AG04449 (cell line): ENCODE measurements around the gene FBXO46.

Experiments
- CTCF ChIA-PET: fragments of 350-600 bp; formaldehyde crosslinking; extraction: SDS; loops from one replicate; lab custom pipeline; 2021; ENCODE audit warnings: antibody characterized with exemption; lab: Yijun Ruan, JAX
- POLR2A ChIA-PET: fragments of 400-600, 350-600 bp; formaldehyde crosslinking; extraction: SDS; loops from one replicate; lab custom pipeline; 2020; ENCODE audit warnings: antibody characterized with exemption, inconsistent platforms; lab: Yijun Ruan, JAX
- DNase-seq: peaks from one replicate; pipeline ENCODE4 v3.0.0-alpha.2; 2010; ENCODE audit warnings: low read depth, low spot score
- H3K4me3 ChIP-seq: 2 replicates; pipeline ENCODE4 v1.5.1; 2011; ENCODE audit warnings: low read depth, mild to moderate bottlenecking, control low read depth, low read length
- TF ChIP-seq, protein P1 (sequence below): IDR thresholded peaks from one replicate; pipeline ENCODE4 v1.5.1; 2011; ENCODE audit warnings: mild to moderate bottlenecking, moderate library complexity, low read length, control low read depth, inconsistent platforms; ENCODE audit not compliant: insufficient read depth; ENCODE audit errors: missing control alignments

The FBXO46 gene, protein sequence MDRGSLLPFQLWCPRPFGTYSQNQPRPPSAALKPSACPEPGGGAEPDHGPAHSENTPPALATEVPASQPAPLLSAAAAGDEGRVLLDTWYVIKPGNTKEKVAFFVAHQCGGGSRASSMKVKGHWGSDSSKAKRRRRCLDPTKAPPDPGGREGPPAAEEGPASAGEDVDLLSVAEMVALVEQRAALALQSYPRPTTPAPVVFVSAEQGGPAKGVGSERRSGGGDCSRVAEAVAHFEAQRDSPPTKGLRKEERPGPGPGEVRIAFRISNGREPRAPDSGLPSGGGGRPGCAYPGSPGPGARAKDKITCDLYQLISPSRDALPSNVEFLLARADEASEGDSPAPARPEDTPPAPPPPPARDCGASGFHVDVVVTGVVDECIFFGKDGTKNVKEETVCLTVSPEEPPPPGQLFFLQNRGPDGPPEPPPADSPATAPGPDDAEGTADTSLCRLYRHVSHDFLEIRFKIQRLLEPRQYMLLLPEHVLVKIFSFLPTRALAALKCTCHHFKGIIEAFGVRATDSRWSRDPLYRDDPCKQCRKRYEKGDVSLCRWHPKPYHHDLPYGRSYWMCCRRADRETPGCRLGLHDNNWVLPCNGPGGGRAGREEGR

DNA sequence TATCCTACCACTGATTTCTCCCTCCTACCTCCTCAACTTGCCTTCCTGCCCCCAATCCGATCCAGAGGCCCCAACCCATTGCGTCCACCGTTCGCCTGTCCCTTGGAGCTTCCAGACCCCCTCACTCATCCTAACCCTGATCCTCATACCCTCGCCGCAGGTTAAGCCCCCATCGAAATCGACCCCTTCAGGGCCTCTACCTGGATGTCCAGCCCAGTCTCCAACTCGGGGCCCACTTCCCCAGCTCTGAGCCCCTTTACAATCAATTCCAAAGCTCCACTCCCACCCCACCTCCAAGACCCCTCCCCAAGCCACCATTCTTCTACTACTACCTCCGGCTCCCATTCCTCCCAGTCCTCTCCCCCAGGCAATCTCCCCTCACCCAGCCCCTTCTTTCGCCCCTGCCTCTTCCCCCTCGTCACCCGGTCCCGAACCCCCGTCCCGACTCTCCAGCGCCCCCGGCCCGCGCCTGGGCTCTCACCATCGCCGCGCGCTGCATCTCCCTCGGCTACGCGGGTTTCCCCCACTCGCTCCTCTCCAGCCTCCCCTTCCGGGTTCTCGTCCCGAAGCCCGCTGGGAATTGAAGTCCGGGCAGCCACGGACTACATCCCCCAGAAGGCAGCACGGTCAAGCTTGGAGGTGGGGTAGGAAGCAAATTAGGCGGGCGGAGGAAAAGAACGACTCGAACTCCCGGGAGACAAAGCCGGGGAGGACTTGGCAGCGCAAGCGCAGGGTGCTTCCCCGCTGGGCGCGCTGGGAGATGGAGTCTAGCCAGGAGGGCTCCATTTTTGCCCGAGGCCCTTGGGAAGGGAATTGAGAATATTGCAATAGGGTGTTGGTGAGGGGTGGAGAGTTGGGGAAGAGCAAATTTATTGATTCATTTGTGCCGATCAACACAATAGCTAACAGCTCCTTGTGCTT lies at the start of gene FBXO46:
FBXO46 (minus strand) TSS at position 529 of the 921 bp plus-strand sequence. CDS start 17,401 bp downstream, outside the sequence.
- ChIA-PET POLR2A (interaction anchor here (0.6 to 1.4 kb wide), 7 partner anchors 10 to 65 kb away, joined by 3 to 11 read pairs (median 4); partner anchors contain the start of genes QPCTL, SIX5 and SNRPD2), CTCF (interaction anchor here (1.1 to 2.7 kb wide), 8 partner anchors 14 to 245 kb away, joined by 3 to 19 read pairs (median 6); partner anchors contain the start of genes QPCTL, SIX5 and SNRPD2)
- H3K4me3 ChIP-seq: peak within 1 kb of the TSS; percentile 88
- peak; percentile 90 for DNase-seq
- TF ChIP-seq, protein P1, sequence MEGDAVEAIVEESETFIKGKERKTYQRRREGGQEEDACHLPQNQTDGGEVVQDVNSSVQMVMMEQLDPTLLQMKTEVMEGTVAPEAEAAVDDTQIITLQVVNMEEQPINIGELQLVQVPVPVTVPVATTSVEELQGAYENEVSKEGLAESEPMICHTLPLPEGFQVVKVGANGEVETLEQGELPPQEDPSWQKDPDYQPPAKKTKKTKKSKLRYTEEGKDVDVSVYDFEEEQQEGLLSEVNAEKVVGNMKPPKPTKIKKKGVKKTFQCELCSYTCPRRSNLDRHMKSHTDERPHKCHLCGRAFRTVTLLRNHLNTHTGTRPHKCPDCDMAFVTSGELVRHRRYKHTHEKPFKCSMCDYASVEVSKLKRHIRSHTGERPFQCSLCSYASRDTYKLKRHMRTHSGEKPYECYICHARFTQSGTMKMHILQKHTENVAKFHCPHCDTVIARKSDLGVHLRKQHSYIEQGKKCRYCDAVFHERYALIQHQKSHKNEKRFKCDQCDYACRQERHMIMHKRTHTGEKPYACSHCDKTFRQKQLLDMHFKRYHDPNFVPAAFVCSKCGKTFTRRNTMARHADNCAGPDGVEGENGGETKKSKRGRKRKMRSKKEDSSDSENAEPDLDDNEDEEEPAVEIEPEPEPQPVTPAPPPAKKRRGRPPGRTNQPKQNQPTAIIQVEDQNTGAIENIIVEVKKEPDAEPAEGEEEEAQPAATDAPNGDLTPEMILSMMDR: peak; percentile 43

DNA sequence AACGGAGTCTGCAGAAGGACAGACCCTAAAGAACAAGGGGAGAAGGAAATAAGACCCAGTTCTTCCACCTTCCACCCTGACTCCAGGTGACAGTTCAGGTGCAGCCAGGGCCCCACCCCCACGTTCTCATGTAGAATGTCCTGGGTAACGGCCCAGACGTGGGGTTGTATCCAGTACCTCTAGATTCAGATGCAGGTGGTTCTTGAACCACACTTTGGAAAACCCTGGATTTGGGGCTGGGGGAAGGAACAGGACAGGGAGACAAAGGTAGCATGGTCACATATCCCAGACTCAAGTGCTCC lies 49.4 kb upstream of the FBXO46 start:
- CTCF ChIA-PET: interaction anchor here (1.2 to 2.7 kb wide), 3 partner anchors 10 to 37 kb away, joined by 3 to 17 read pairs (median 3); partner anchors contain the start of gene SIX5
- POLR2A ChIA-PET: interaction anchor here (3.4 kb wide), 1 partner anchor 10 kb away, joined by 65 read pairs; the partner anchor contains the start of gene SIX5
- TF ChIP-seq, protein P1: no peak
- peak overlapping the region; percentile 23 for H3K4me3 ChIP-seq
- DNase-seq: no peak

DNA sequence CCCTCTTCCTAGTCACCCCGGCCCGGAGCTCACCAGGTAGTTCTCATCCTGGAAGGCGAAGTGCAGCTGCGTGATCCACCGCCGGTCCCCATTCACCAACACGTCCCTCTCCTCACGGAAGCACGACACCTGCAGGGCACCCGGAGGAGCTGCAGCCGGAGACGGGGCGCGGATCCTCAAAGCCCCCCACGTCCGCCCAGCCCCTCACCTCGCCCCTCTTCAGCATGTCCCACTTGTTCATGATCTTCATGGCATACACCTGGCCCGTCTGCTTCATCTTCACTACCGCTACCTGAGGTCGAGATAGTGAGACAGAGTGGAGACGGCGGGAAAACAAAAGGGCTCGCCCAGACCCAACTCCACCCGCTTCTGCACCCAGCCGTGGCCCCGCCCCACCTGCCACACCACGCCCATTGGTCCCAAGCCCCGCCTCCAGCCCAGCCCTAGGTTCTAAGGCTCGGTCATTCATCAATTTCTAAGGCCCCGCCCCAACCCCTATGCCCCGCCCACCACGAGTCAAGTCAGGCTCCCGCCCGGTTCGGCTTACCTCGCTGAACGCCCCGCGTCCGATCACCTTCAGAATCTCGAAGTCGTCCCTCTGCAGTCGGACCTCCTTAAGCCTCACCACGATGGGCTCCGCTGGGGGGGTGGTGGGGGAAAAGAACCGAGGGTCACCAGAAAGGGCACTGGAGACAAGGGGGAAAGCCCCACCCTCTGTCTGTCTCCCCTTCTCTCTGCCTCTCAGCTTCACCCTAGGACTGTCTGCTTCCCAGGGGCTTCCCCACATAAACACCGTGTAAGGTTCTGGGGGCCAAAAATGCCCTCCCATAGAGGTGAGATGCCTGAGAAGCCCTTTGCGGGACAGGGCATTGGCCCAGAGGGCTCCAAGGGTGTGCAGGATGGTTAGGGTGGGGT lies 48.8 kb upstream of the FBXO46 start:
- peak overlapping the region; percentile 23 for H3K4me3 ChIP-seq
- ChIA-PET CTCF (interaction anchor here (1.0 to 2.7 kb wide), 5 partner anchors 10 to 21 kb away, joined by 3 to 17 read pairs (median 4); partner anchors contain the start of gene SIX5), POLR2A (interaction anchor here (0.9 kb wide), 1 partner anchor 9 kb away, joined by 5 read pairs; no protein-coding TSS in a partner anchor)
- no peak for DNase-seq
- TF ChIP-seq, protein P1: peak; percentile 40

DNA sequence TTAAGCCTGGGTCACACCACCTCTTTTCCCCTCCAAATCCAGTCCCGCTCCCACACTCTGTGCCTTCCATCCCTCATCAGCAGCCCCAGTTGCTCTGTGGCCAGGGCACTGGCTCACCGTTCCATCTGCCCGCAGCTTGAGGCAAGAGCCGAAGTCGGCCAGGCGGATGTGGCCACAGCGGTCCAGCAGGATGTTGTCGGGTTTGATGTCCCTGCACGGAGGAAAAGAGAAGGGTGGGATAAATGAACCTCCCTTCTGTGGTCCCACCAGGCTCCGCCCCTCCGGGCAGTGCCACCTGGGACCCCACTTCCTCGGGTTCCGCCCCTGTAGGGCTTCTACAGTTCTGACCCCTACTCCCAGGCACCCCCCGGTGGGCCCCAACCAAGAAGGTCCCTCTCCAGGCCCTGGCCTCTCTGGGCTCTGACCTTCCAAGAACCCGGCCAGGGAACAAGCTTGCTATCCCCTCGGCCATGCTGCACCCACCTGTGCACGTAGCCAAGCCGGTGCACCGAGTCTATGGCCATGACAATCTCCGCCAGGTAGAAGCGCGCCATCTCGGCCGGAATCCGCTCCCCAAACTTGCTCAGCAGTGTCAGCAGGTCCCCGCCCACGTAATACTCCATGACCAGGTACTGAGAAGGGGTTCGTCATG lies 47.4 kb upstream of the FBXO46 start:
- H3K4me3 ChIP-seq: no peak overlapping the region
- ChIA-PET CTCF (interaction anchor here (1.2 to 2.7 kb wide), 2 partner anchors 8 to 22 kb away, joined by 3 to 17 read pairs; partner anchors contain the start of gene SIX5), POLR2A (no interaction called here)
- TF ChIP-seq, protein P1: no peak
- no peak for DNase-seq
